GM18502 (cell line): Measurements from ENCODE around the gene PLD3.
"Not testable (repeated sequence)": the region's sequence is repeated elsewhere in the genome, so short reads cannot be mapped to it uniquely, and the experiment has no call there.

Source experiments
- ATAC-seq: cut with Tn5 transposase; IDR thresholded peaks from one replicate; pipeline ENCODE4 v1.9.1; 2021; ENCODE audit warnings: mild to moderate bottlenecking; ENCODE audit not compliant: unreplicated experiment, poor library complexity

PLD3 gene

GRCh38 chr19:40326201-40326600 lies 22.3 kb upstream of the PLD3 start:
- ATAC-seq: no peak

GRCh38 chr19:40331052-40331451 lies 17.4 kb upstream of the PLD3 start:
- ATAC-seq: no peak

GRCh38 chr19:40332669-40333068 lies 15.8 kb upstream of the PLD3 start:
- ATAC-seq: no peak

- not testable (repeated sequence) for ATAC-seq
These were observed 15.4 kb upstream of the PLD3 start for GRCh38 chr19:40333083-40333482.

GRCh38 chr19:40335101-40335500 lies 13.4 kb upstream of the PLD3 start:
- no peak for ATAC-seq

GRCh38 chr19:40335855-40336600 lies 12.5 kb upstream of the PLD3 start:
- ATAC-seq: no peak

- no peak for ATAC-seq
These were observed 11.9 kb upstream of the PLD3 start for GRCh38 chr19:40336601-40336900.

GRCh38 chr19:40337107-40337506 lies 11.4 kb upstream of the PLD3 start:
- no peak for ATAC-seq

- ATAC-seq: no peak
These were observed 10.9 kb upstream of the PLD3 start for GRCh38 chr19:40337594-40337993.

GRCh38 chr19:40339018-40339728 lies 9.3 kb upstream of the PLD3 start:
- ATAC-seq: no peak

- ATAC-seq: no peak
These were observed 6.7 kb upstream of the PLD3 start for GRCh38 chr19:40341601-40342482.

GRCh38 chr19:40342644-40343311 lies 5.7 kb upstream of the PLD3 start:
- ATAC-seq: no peak

GRCh38 chr19:40344422-40344821 lies 4.1 kb upstream of the PLD3 start:
- no peak for ATAC-seq

GRCh38 chr19:40348961-40349507 lies 539 bp downstream of the PLD3 start:
- ATAC-seq: no peak

- ATAC-seq: no peak
These were observed 7.6 kb downstream of the PLD3 start for GRCh38 chr19:40355975-40356680.

- no peak for ATAC-seq
These were observed 8.4 kb downstream of the PLD3 start for GRCh38 chr19:40356681-40357595.

GRCh38 chr19:40357640-40358039 lies 9.1 kb downstream of the PLD3 start:
- no peak for ATAC-seq

- peak; percentile 56 for ATAC-seq
These were observed 10.3 kb downstream of the PLD3 start for GRCh38 chr19:40358773-40359172.
